Middle frontal gyrus (tissue), 1 donor: ENCODE results near the gene PCDHB16.
"Not testable (repeated sequence)": the region's sequence is repeated elsewhere in the genome, so short reads cannot be mapped to it uniquely, and the experiment has no call there.

Experiments used
- DNase-seq: peaks from one replicate; pipeline ENCODE4 v3.0.0-alpha.2; 2015; ENCODE audit warnings: low spot score; ENCODE audit errors: extremely low spot score

Gene PCDHB16

DNA sequence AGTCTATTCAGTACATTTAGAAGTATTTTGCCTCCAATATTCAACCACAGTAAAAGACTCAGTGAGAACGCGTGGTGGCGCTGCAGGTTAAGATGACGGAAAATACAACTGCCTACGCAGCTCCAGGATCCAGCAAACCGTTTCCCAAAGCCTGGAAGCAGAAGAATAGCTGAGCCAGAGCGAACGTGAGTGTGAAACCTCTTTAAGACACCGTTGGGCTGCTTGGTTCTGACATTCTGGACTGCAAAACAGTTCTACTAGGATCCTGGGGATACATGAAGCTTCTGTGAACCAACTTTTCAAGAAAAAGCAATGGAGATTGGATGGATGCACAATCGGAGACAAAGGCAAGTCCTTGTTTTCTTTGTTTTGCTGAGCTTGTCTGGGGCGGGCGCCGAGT is at the start of gene PCDHB16:
TSS of gene PCDHB16 (plus strand) at position 140 of the 400 bp plus-strand sequence. CDS start at position 313, 173 bp downstream.
- no peak for DNase-seq

GRCh38 chr5:141135030-141135717 is 47.0 kb upstream of the PCDHB16 start, which contains the start of gene PCDHB5:
TSS of gene PCDHB5 (plus strand) at chr5:141135206. CDS start at chr5:141135435, 229 bp downstream.
- DNase-seq, result no peak

DNA sequence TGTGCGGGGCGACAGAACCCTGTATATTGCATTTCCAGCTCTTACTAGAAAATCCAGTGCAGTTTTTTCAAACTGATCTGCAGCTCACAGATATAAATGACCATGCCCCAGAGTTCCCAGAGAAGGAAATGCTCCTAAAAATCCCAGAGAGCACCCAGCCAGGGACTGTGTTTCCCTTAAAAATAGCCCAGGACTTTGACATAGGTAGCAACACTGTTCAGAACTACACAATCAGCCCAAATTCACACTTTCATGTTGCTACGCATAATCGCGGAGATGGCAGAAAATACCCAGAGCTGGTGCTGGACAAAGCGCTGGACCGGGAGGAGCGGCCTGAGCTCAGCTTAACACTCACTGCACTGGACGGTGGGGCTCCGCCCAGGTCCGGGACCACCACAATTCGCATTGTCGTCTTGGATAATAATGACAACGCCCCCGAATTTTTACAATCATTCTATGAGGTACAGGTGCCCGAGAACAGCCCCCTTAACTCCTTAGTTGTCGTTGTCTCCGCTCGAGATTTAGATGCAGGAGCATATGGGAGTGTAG is 46.4 kb upstream of the PCDHB16 start:
- no peak for DNase-seq

DNA sequence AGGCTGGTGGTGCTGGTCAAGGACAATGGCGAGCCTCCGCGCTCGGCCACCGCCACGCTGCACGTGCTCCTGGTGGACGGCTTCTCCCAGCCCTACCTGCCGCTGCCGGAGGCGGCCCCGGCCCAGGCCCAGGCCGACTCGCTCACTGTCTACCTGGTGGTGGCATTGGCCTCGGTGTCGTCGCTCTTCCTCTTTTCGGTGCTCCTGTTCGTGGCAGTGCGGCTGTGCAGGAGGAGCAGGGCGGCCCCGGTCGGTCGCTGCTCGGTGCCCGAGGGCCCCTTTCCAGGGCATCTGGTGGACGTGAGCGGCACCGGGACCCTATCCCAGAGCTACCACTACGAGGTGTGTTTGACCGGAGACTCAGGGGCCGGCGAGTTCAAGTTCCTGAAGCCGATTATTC is 44.8 kb upstream of the PCDHB16 start:
- not testable (repeated sequence) for DNase-seq

- no peak for DNase-seq
Measured at GRCh38 chr5:141149812-141150211, 32.4 kb upstream of the PCDHB16 start, which contains the start of gene PCDHB6. TSS of gene PCDHB6 (plus strand) at chr5:141150057. CDS start at chr5:141150258, 201 bp downstream.

DNA sequence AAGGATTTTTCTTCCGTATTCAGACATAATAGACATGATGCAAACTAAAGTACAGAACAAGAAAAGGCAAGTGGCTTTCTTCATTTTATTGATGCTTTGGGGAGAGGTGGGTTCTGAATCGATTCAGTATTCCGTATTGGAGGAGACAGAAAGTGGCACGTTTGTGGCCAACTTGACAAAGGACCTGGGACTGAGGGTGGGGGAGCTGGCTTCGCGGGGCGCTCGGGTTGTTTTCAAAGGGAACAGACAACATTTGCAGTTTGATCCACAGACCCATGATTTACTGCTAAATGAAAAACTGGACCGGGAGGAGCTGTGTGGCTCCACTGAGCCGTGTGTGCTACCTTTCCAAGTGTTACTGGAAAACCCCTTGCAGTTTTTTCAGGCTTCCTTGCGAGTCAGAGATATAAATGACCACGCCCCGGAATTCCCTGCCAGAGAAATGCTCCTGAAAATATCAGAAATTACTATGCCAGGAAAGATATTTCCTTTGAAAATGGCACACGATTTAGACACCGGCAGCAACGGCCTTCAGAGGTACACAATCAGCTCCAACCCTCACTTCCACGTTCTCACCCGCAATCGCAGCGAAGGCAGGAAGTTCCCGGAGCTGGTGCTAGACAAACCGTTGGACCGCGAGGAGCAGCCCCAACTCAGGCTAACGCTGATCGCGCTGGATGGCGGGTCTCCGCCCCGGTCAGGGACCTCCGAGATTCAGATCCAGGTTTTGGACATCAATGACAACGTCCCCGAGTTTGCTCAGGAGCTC is 31.8 kb upstream of the PCDHB16 start:
- no peak for DNase-seq

- DNase-seq, result no peak
Measured at GRCh38 chr5:141150993-141151325, 31.2 kb upstream of the PCDHB16 start.

GRCh38 chr5:141151632-141152031 is 30.6 kb upstream of the PCDHB16 start:
- not testable (repeated sequence) for DNase-seq

- not testable (repeated sequence) for DNase-seq
Measured at GRCh38 chr5:141152096-141152495, 30.1 kb upstream of the PCDHB16 start.

GRCh38 chr5:141155540-141156374 is 26.4 kb upstream of the PCDHB16 start:
- DNase-seq, result no peak

GRCh38 chr5:141157356-141157755 is 24.8 kb upstream of the PCDHB16 start:
- DNase-seq, result not testable (repeated sequence)

DNA sequence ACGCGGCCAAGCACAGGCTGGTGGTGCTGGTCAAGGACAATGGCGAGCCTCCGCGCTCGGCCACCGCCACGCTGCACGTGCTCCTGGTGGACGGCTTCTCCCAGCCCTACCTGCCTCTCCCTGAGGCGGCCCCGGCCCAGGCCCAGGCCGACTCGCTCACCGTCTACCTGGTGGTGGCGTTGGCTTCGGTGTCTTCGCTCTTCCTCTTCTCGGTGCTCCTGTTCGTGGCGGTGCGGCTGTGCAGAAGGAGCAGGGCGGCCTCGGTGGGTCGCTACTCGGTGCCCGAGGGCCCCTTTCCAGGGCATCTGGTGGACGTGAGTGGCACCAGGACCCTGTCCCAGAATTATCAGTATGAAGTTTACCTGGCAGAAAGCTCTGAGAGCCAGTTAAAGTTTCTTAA is 24.3 kb upstream of the PCDHB16 start:
- not testable (repeated sequence) for DNase-seq

- no peak for DNase-seq
Measured at GRCh38 chr5:141172381-141173204, 9.6 kb upstream of the PCDHB16 start, which contains the start of gene PCDHB7. TSS of gene PCDHB7 (plus strand) at chr5:141172644. CDS start at chr5:141172836, 192 bp downstream.

DNA sequence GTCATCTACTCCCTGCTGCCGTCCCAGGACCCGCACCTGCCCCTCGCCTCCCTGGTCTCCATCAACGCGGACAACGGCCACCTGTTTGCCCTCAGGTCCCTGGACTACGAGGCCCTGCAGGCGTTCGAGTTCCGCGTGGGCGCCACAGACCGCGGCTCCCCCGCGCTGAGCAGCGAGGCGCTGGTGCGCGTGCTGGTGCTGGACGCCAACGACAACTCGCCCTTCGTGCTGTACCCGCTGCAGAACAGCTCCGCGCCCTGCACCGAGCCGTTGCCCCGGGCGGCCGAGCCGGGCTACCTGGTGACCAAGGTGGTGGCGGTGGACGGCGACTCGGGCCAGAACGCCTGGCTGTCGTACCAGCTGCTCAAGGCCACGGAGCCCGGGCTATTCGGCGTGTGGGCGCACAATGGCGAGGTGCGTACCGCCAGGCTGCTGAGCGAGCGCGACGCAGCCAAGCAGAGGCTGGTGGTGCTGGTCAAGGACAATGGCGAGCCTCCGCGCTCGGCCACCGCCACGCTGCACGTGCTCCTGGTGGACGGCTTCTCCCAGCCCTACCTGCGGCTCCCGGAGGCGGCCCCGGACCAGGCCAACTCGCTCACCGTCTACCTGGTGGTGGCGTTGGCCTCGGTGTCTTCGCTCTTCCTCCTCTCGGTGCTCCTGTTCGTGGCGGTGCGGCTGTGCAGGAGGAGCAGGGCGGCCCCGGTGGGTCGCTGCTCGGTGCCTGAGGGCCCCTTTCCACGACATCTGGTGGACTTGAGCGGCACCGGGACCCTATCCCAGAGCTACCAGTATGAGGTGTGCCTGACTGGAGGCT is 7.7 kb upstream of the PCDHB16 start:
- not testable (repeated sequence) for DNase-seq

DNA sequence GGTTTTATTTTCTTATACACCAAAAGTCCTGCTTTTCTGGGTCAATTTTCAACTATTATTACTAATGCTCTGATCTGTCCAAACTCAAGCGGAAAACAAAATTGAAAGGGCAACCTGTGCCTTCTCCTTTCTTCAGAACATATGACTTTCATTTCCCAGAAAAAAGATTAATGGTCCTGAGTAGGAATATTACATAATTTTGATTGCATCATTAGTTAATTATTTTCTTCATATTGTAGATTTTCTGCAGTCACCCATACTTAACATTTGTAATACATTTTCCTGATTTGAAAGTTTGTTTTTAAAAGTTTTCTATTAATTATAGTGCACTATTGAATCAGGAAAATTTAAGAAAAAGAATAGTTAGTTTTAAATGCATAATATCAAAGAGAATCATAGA is 6.3 kb upstream of the PCDHB16 start:
- no peak for DNase-seq

DNA sequence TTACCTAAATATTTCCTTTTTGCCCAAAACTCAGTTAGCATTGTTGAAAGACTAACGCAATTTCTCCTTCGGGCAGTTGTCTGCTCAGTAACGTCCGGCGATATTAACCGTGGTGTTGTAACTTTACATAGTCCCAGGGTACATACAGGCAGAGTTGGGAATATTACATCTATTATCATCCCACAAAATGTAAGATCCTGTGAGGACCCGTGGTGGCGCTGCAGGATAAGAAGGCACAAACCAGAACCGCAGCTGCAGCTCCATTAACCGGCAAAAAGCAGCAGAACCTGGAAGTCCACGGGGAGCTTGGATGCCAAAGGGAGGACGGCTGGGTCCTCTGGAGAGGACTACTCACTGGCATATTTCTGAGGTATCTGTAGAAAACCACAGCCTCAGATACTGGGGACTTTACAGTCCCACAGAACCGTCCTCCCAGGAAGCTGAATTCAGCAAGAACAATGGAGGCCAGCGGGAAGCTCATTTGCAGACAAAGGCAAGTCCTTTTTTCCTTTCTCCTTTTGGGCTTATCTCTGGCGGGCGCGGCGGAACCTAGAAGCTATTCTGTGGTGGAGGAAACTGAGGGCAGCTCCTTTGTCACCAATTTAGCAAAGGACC is 4.5 kb upstream of the PCDHB16 start, which contains the start of gene PCDHB8:
TSS of gene PCDHB8 (plus strand) at position 214 of the 615 bp plus-strand sequence. CDS start at position 459, 245 bp downstream.
- not testable (repeated sequence) for DNase-seq

- DNase-seq, result not testable (repeated sequence)
Measured at GRCh38 chr5:141179371-141179770, 2.8 kb upstream of the PCDHB16 start.

GRCh38 chr5:141179876-141180275 is 2.3 kb upstream of the PCDHB16 start:
- not testable (repeated sequence) for DNase-seq

- no peak for DNase-seq
Measured at GRCh38 chr5:141180313-141180712, 1.9 kb upstream of the PCDHB16 start.
